ENCODE data around the gene KY. TPM values are rescaled to one million over a fixed set of nuclear protein-coding genes. Genes with fewer than 3 reads are reported as not detected.

The KY gene
- total and polyA plus RNA-seq, 2 of the 8 experiments (the other 6 are each of a cell fraction or from before 2014, with no cell fraction given), result not detected

DNA sequence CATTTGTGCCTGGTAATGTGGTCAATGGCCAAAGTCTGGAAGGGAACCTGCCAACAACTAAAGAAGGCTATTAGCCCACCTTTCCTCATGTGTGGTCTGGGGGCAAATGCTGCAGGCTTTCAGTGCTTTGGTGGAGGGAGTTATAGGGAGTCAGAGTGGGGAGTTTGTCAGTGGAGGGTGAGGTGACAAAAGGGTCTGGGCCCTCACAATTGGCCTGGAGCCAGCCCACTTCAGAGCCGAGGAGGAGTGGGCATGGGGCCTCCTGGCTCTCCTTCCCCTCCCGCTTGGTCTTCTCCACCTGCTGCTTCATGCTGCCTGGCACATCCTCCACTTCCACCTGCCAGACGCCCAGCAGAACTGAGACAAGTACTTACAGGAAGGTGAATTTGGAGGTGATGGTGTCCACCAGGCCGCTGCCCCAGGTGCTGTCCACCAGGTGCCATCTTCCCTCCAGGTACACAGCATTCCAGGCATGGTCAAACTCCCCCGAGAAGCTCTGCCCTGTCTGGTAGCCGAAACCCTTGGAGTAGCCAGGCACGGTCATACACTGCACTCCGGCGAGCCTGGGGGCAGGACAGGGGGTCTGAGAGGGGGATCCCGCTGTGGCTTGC lies 40.9 kb downstream of the KY start:
- Histone ChIP-seq H3K9me3 (ENCODE audit: insufficient read depth in 2 of 2, low read depth in 1 of 2, low read length in 1 of 2) (no peaks in the 10 kb centered on the region), H4K91ac (replicated peaks; ENCODE audit: insufficient read length, low read length) (no peak overlapping the region), H2BK20ac (ENCODE audit: low read length) (no peak overlapping the region), H3K56ac (replicated peaks; ENCODE audit: insufficient read length, low read depth, low read length) (no peak overlapping the region), H3K14ac (ENCODE audit: insufficient read length) (no peak overlapping the region), H3K36me3 (ENCODE audit: control insufficient read depth in 2 of 4, insufficient read depth in 4 of 4, low read length in 3 of 4) (no peaks in the 10 kb centered on the region), H3K23ac (ENCODE audit: insufficient read length) (no peak overlapping the region), H2BK120ac (replicated peaks; ENCODE audit: low read depth, low read length) (no peak overlapping the region), H2BK15ac (ENCODE audit: low read length) (no peak overlapping the region), H3K4me1 (replicated peaks in 1 of 4; ENCODE audit: control insufficient read depth in 3 of 4, insufficient read depth in 4 of 4, low read length in 3 of 4) (no peaks in the 10 kb centered on the region), H3K79me1 (ENCODE audit: low read depth, low read length) (no peaks in the 10 kb centered on the region), H3K18ac (ENCODE audit: extremely low read depth, low read length) (no peak overlapping the region), H3K27me3 (replicated peaks in 1 of 4; ENCODE audit: control insufficient read depth in 3 of 4, extremely low read depth in 1 of 4, insufficient read depth in 3 of 4, low read length in 3 of 4) (no peaks in the 10 kb centered on the region; a peak in 1 of 7 replicates), H3K4ac (replicated peaks; ENCODE audit: insufficient read length, low read depth, low read length) (no peak overlapping the region), H4K8ac (ENCODE audit: extremely low read depth, insufficient read depth, low read length) (no peak overlapping the region), H3K23me2 (ENCODE audit: low read depth, low read length) (no peaks in the 10 kb centered on the region), H3K4me3 (ENCODE audit: extremely low read depth in 1 of 4, insufficient read depth in 2 of 4, low read depth in 3 of 4, low read length in 4 of 4) (no peak overlapping the region), H3K9ac (replicated peaks in 1 of 4; ENCODE audit: extremely low read depth in 1 of 4, low read depth in 3 of 4, low read length in 3 of 4) (no peak overlapping the region), H3K4me2 (ENCODE audit: insufficient read depth in 1 of 2, low read depth in 2 of 2, low read length in 2 of 2) (no peak overlapping the region), H2BK5ac (ENCODE audit: low read depth, low read length) (no peak overlapping the region), H3K79me2 (ENCODE audit: control insufficient read depth in 1 of 2, insufficient read depth in 2 of 2, low read length in 2 of 2) (no peaks in the 10 kb centered on the region), H2AK5ac (ENCODE audit: low read depth, low read length) (no peak overlapping the region), H2BK12ac (ENCODE audit: low read depth, low read length) (no peak overlapping the region), H4K20me1 (replicated peaks in 1 of 2; ENCODE audit: control insufficient read depth in 1 of 2, insufficient read depth in 2 of 2, low read length in 2 of 2) (peaks cover 0 to 2% of the 10 kb centered on the region in 2 experiments), H3K27ac (ENCODE audit: low read depth, low read length) (no peak overlapping the region), H2AFZ (ENCODE audit: low read length) (no peak overlapping the region), H4K5ac (ENCODE audit: insufficient read length, low read depth, low read length) (no peak overlapping the region)
- no peak for FAIRE-seq
- CTCF ChIA-PET (ENCODE audit: partially characterized antibody), result interaction anchor here (1.3 to 13.3 kb wide), 3 partner anchors 9 to 185 kb away, joined by 3 to 197 read pairs (median 4); partner anchors contain the start of gene EPHB1
- 94% methylated on average over 9 of the region's 10 CpGs; no CpG with 5 or more reads in 1 of the 2 experiments for WGBS, 2 experiments (ENCODE audit: extremely low coverage in 1 of 2, insufficient coverage in 1 of 2, insufficient read length in 1 of 2, insufficient replicate concordance in 2 of 2, low coverage in 1 of 2, low lambda C conversion rate in 2 of 2, missing lambda C conversion rate in 1 of 2)
- no peak for TF ChIP-seq RNF2 (IDR thresholded peaks at IDR 0.05; ENCODE audit: borderline replicate concordance, low read depth, low read length, missing control alignments, poor library complexity, severe bottlenecking)
- TF ChIP-seq, protein P1, sequence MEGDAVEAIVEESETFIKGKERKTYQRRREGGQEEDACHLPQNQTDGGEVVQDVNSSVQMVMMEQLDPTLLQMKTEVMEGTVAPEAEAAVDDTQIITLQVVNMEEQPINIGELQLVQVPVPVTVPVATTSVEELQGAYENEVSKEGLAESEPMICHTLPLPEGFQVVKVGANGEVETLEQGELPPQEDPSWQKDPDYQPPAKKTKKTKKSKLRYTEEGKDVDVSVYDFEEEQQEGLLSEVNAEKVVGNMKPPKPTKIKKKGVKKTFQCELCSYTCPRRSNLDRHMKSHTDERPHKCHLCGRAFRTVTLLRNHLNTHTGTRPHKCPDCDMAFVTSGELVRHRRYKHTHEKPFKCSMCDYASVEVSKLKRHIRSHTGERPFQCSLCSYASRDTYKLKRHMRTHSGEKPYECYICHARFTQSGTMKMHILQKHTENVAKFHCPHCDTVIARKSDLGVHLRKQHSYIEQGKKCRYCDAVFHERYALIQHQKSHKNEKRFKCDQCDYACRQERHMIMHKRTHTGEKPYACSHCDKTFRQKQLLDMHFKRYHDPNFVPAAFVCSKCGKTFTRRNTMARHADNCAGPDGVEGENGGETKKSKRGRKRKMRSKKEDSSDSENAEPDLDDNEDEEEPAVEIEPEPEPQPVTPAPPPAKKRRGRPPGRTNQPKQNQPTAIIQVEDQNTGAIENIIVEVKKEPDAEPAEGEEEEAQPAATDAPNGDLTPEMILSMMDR (IDR thresholded peaks at IDR 0.05; ENCODE audit: control extremely low read depth in 1 of 3, insufficient read depth in 1 of 3, low read depth in 1 of 3, low read length in 3 of 3), result no peak
- no peak for TF ChIP-seq TAF1 (IDR thresholded peaks at IDR 0.05; ENCODE audit: low read depth, low read length)
- no peak for TF ChIP-seq SRF (IDR thresholded peaks at IDR 0.05; ENCODE audit: low read depth, low read length)
- TF ChIP-seq PHF8 (conservative IDR thresholded peaks at IDR 0.05; ENCODE audit: low read depth, low read length), result no peak
- TF ChIP-seq POU5F1 (IDR thresholded peaks at IDR 0.05; ENCODE audit: low read depth, low read length), result no peak
- TF ChIP-seq TBP (IDR thresholded peaks at IDR 0.05; ENCODE audit: low read depth, low read length), result no peak
- TF ChIP-seq CEBPB (IDR thresholded peaks at IDR 0.05; ENCODE audit: low read depth, low read length), result no peak
- TF ChIP-seq GTF2F1 (IDR thresholded peaks at IDR 0.05; ENCODE audit: borderline replicate concordance, low read depth, low read length), result no peak
- no peak for DNase-seq (ENCODE audit: low read depth in 1 of 2, low spot score in 2 of 2)
- POLR2A ChIA-PET (ENCODE audit: partially characterized antibody), result no interaction called here

Data from H1 (cell line).